GM13977 (cell line): Measurements from ENCODE around the gene KCNK6.

ENCODE experiments used
- DNase-seq: peaks from one replicate; pipeline ENCODE4 v3.0.0; 2012; ENCODE audit warnings: low spot score
- CTCF ChIP-seq: IDR thresholded peaks from 2 replicates; pipeline ENCODE4 v1.5.1; 2012; ENCODE audit warnings: mild to moderate bottlenecking, control low read depth; ENCODE audit not compliant: insufficient read depth; ENCODE audit errors: extremely low read depth, missing control alignments
- in situ Hi-C: fragments of 300-500 bp; cut with MboI; formaldehyde crosslinking; loops from one replicate; pipeline ENCODE4 v1.12.0; 2022; ENCODE audit warnings: low sequenced_read_pairs, low pct_unique_long_range_greater_than_20kb, mixed read lengths, inconsistent platforms; ENCODE audit not compliant: unreplicated experiment

Gene KCNK6

GRCh38 chr19:38320969-38321339, 1.3 kb downstream of the KCNK6 start:
- DNase-seq, result no peak

GRCh38 chr19:38321646-38322196, 2.1 kb downstream of the KCNK6 start:
- TF ChIP-seq CTCF, result no peak
- in situ Hi-C loops, result loop anchor here (10.0 kb wide), 1 partner anchor 87 kb away; no protein-coding TSS in a partner anchor
- DNase-seq, result no peak

More at GRCh38 chr19:38320969-38321339, 1.3 kb downstream of the KCNK6 start:
- in situ Hi-C loops, result loop anchor here (10.0 kb wide), 1 partner anchor 86 kb away; no protein-coding TSS in a partner anchor
- no peak for TF ChIP-seq CTCF

- in situ Hi-C loops, result loop anchor here (10.0 kb wide), 1 partner anchor 88 kb away; no protein-coding TSS in a partner anchor
- no peak for DNase-seq
- TF ChIP-seq CTCF, result no peak
Observed at GRCh38 chr19:38323291-38323690, 3.6 kb downstream of the KCNK6 start.

GRCh38 chr19:38324431-38324830, 4.8 kb downstream of the KCNK6 start:
- no peak for DNase-seq
- TF ChIP-seq CTCF, result no peak
- in situ Hi-C loops, result loop anchor here (10.0 kb wide), 1 partner anchor 90 kb away; no protein-coding TSS in a partner anchor

- no peak for DNase-seq
- in situ Hi-C loops, result loop anchor here (10.0 to 25.0 kb wide), 2 partner anchors 92 to 414 kb away; partner anchors contain the start of genes SIPA1L3 and WDR87
- no peak for TF ChIP-seq CTCF
Observed at GRCh38 chr19:38326591-38326990, 6.9 kb downstream of the KCNK6 start.

- no peak for DNase-seq
- TF ChIP-seq CTCF, result no peak
- in situ Hi-C loops, result loop anchor here (5.0 to 25.0 kb wide), 3 partner anchors 77 to 417 kb away; partner anchors contain the start of genes SIPA1L3 and WDR87
Observed at GRCh38 chr19:38329651-38330050, 10.0 kb downstream of the KCNK6 start.

- in situ Hi-C loops, result loop anchor here (5.0 to 25.0 kb wide), 2 partner anchors 79 to 419 kb away; partner anchors contain the start of genes SIPA1L3 and WDR87
- no peak for TF ChIP-seq CTCF
- DNase-seq, result no peak
Observed at GRCh38 chr19:38331728-38332127, 12.1 kb downstream of the KCNK6 start.
